Trophoblast cell (in vitro differentiated cells and primary cell): ENCODE results near the gene CARD18.

Source experiments
- DNase-seq, 2 donors: peaks; one replicate each; pipeline ENCODE4 v3.0.0-alpha.2; 2016
- H2AFZ ChIP-seq: 2 replicates; pipeline ENCODE4 v1.6.1; 2013; ENCODE audit warnings: low read length, moderate library complexity, mild to moderate bottlenecking; ENCODE audit not compliant: insufficient read depth, poor library complexity
- H2AK5ac ChIP-seq: 2 replicates; pipeline ENCODE4 v1.6.1; 2013; ENCODE audit warnings: mild to moderate bottlenecking, low read length
- H2BK120ac ChIP-seq: 2 replicates; pipeline ENCODE4 v1.6.1; 2013; ENCODE audit warnings: low read length, mild to moderate bottlenecking, moderate library complexity; ENCODE audit not compliant: insufficient read depth, poor library complexity
- H2BK12ac ChIP-seq: 2 replicates; pipeline ENCODE4 v1.6.1; 2013; ENCODE audit warnings: mild to moderate bottlenecking, low read length, moderate library complexity
- H2BK5ac ChIP-seq: 2 replicates; pipeline ENCODE4 v1.6.1; 2013; ENCODE audit warnings: low read length, low read depth, moderate library complexity, mild to moderate bottlenecking; ENCODE audit not compliant: poor library complexity
- H3K14ac ChIP-seq: 2 replicates; pipeline ENCODE4 v1.6.1; 2013; ENCODE audit warnings: mild to moderate bottlenecking, low read length
- H3K18ac ChIP-seq: 2 replicates; pipeline ENCODE4 v1.6.1; 2013; ENCODE audit warnings: mild to moderate bottlenecking, low read length
- H3K23ac ChIP-seq: 2 replicates; pipeline ENCODE4 v1.6.1; 2013; ENCODE audit warnings: low read length
- H3K27ac ChIP-seq: 2 replicates; pipeline ENCODE4 v1.5.1; 2013; ENCODE audit warnings: low read depth, mild to moderate bottlenecking, inconsistent platforms, low read length, moderate library complexity
- H3K27me3 ChIP-seq: 2 replicates; pipeline ENCODE4 v1.6.1; 2013; ENCODE audit warnings: inconsistent platforms, mild to moderate bottlenecking, low read length, moderate library complexity; ENCODE audit not compliant: insufficient read depth
- H3K36me3 ChIP-seq, 2 experiments: 1 replicate in 1 of 2; 2 replicates in 1 of 2; pipeline ENCODE4 v1.6.1; 2013; ENCODE audit warnings: low read length in 2 of 2, mild to moderate bottlenecking in 2 of 2, moderate library complexity in 1 of 2; ENCODE audit not compliant: insufficient read depth in 2 of 2, control insufficient read depth in 1 of 2
- H3K4ac ChIP-seq: 2 replicates; pipeline ENCODE4 v1.6.1; 2013; ENCODE audit warnings: low read depth, mild to moderate bottlenecking, low read length, moderate library complexity
- H3K4me1 ChIP-seq, 2 experiments: 1 replicate in 1 of 2; 2 replicates in 1 of 2; pipeline ENCODE4 v1.6.1; 2013; ENCODE audit warnings: low read length in 2 of 2, mild to moderate bottlenecking in 2 of 2, moderate library complexity in 1 of 2; ENCODE audit not compliant: insufficient read depth in 2 of 2, control insufficient read depth in 1 of 2
- H3K4me2 ChIP-seq: 2 replicates; pipeline ENCODE4 v1.6.1; 2013; ENCODE audit warnings: inconsistent platforms, mild to moderate bottlenecking, low read length, moderate library complexity
- H3K4me3 ChIP-seq: 2 replicates; pipeline ENCODE4 v1.5.1; 2013; ENCODE audit warnings: mild to moderate bottlenecking, low read depth, low read length, inconsistent platforms
- H3K79me1 ChIP-seq: one replicate; pipeline ENCODE4 v1.6.1; 2013; ENCODE audit warnings: low read length
- H3K79me2 ChIP-seq: 2 replicates; pipeline ENCODE4 v1.6.1; 2013; ENCODE audit warnings: low read length, mild to moderate bottlenecking; ENCODE audit not compliant: control insufficient read depth, insufficient read depth, poor library complexity
- H3K9ac ChIP-seq: 2 replicates; pipeline ENCODE4 v1.6.1; 2013; ENCODE audit warnings: mild to moderate bottlenecking, low read length
- H3K9me3 ChIP-seq: 2 replicates; pipeline ENCODE4 v1.6.1; 2013; ENCODE audit warnings: low read depth, mild to moderate bottlenecking, control low read depth, inconsistent platforms, low read length; ENCODE audit not compliant: insufficient read depth
- H4K12ac ChIP-seq: 2 replicates; pipeline ENCODE4 v1.6.1; 2013; ENCODE audit warnings: low read depth, mild to moderate bottlenecking, low read length, moderate library complexity
- H4K8ac ChIP-seq: 2 replicates; pipeline ENCODE4 v1.6.1; 2013; ENCODE audit warnings: low read depth, mild to moderate bottlenecking, low read length, moderate library complexity
- H4K91ac ChIP-seq: one replicate; pipeline ENCODE4 v1.6.1; 2013; ENCODE audit warnings: low read depth, mild to moderate bottlenecking, low read length, moderate library complexity
- WGBS: extraction: QIAGEN DNeasy Blood & Tissue Kit; methylation state at CpG from one replicate; pipeline ENCODE4 v1.1.7; 2013; ENCODE audit warnings: missing lambda C conversion rate; ENCODE audit not compliant: insufficient read length, insufficient coverage; ENCODE audit errors: extremely low coverage; 5-methylcytosine and 5-hydroxymethylcytosine counted together

The CARD18 gene

GRCh38 chr11:105181100-105181499, 41.5 kb upstream of the CARD18 start:
- no peak overlapping the region for H3K18ac ChIP-seq
- no peak overlapping the region for H4K91ac ChIP-seq
- no CpG with 5 or more reads among the region's 2 CpGs for WGBS
- no peaks in the 10 kb centered on the region for H3K36me3 ChIP-seq
- no peaks in the 10 kb centered on the region for H3K4me1 ChIP-seq
- H2AK5ac ChIP-seq, result no peak overlapping the region
- H3K4me3 ChIP-seq, result no peak overlapping the region
- no peak overlapping the region for H2BK120ac ChIP-seq
- H3K27ac ChIP-seq, result no peak overlapping the region
- DNase-seq, result peak; percentile 29 to 57
- no peaks in the 10 kb centered on the region for H3K79me1 ChIP-seq
- H3K9ac ChIP-seq, result no peak overlapping the region
- no peaks in the 10 kb centered on the region for H3K9me3 ChIP-seq
- no peaks in the 10 kb centered on the region for H3K79me2 ChIP-seq
- no peak overlapping the region for H4K8ac ChIP-seq
- no peak overlapping the region for H3K4me2 ChIP-seq
- no peak overlapping the region for H3K23ac ChIP-seq
- H2AFZ ChIP-seq, result no peak overlapping the region
- no peak overlapping the region for H3K4ac ChIP-seq
- no peaks in the 10 kb centered on the region for H3K27me3 ChIP-seq
- no peak overlapping the region for H4K12ac ChIP-seq
- H2BK5ac ChIP-seq, result no peak overlapping the region
- no peak overlapping the region for H2BK12ac ChIP-seq
- H3K14ac ChIP-seq, result no peak overlapping the region

DNA sequence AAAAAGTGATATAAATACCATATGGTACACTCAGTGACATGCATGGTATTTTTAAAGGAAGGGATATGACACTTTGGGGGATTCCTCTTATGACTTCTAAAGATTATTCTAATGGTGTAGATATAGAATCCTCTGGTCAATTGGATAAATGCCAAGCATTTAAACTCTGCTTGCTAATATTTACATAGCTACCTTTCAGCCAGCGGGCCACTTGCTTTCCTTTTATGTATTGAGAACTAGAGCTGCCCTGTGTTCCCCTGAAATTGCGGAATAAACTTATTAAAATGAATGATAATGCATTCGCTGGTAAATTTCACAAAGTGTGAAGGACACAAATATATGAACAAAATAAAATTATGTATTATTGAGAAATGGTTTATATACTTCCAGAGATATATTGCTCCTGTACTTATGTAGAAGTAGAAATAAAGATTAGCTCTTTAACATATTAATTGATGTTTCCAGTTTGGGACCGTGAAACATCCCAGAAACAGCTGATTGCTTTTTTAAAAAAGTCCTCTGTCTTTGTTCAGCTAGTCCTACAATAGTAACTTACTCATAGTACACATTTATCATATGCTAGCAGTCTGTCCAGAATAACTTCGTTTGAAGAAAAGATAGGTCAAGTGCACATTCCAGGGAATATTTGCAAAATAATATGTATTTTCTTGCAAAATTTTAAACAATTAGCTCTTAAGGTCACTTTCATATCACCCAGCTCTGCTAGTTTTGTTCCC, 40.1 kb upstream of the CARD18 start:
- no peaks in the 10 kb centered on the region for H3K36me3 ChIP-seq
- H3K14ac ChIP-seq, result no peak overlapping the region
- H3K4me3 ChIP-seq, result no peak overlapping the region
- H3K4me1 ChIP-seq, result no peaks in the 10 kb centered on the region
- no peak for DNase-seq
- H3K9ac ChIP-seq, result no peak overlapping the region
- H3K9me3 ChIP-seq, result no peaks in the 10 kb centered on the region
- H3K4ac ChIP-seq, result no peak overlapping the region
- no peak overlapping the region for H3K27ac ChIP-seq
- H4K91ac ChIP-seq, result no peak overlapping the region
- H4K8ac ChIP-seq, result no peak overlapping the region
- H3K79me1 ChIP-seq, result no peaks in the 10 kb centered on the region
- H3K79me2 ChIP-seq, result no peaks in the 10 kb centered on the region
- H3K27me3 ChIP-seq, result no peaks in the 10 kb centered on the region
- no peak overlapping the region for H4K12ac ChIP-seq
- H2BK12ac ChIP-seq, result no peak overlapping the region
- no peak overlapping the region for H2BK120ac ChIP-seq
- H2BK5ac ChIP-seq, result no peak overlapping the region
- WGBS, result no CpG with 5 or more reads among the region's 5 CpGs
- H3K18ac ChIP-seq, result no peak overlapping the region
- no peak overlapping the region for H2AFZ ChIP-seq
- H3K4me2 ChIP-seq, result no peak overlapping the region
- no peak overlapping the region for H3K23ac ChIP-seq
- no peak overlapping the region for H2AK5ac ChIP-seq

GRCh38 chr11:105177658-105178057, 38.1 kb upstream of the CARD18 start:
- H3K4me2 ChIP-seq, result no peak overlapping the region
- H3K27me3 ChIP-seq, result no peaks in the 10 kb centered on the region
- no peak overlapping the region for H3K4ac ChIP-seq
- H3K36me3 ChIP-seq, result no peaks in the 10 kb centered on the region
- H3K4me3 ChIP-seq, result no peak overlapping the region
- no peak overlapping the region for H2AFZ ChIP-seq
- H3K14ac ChIP-seq, result no peak overlapping the region
- H4K91ac ChIP-seq, result no peak overlapping the region
- H3K23ac ChIP-seq, result no peak overlapping the region
- no peak overlapping the region for H2BK5ac ChIP-seq
- no peaks in the 10 kb centered on the region for H3K4me1 ChIP-seq
- H3K79me2 ChIP-seq, result no peaks in the 10 kb centered on the region
- no peak overlapping the region for H2AK5ac ChIP-seq
- no peak overlapping the region for H2BK12ac ChIP-seq
- no peak overlapping the region for H3K9ac ChIP-seq
- no peak overlapping the region for H3K18ac ChIP-seq
- H2BK120ac ChIP-seq, result no peak overlapping the region
- H4K8ac ChIP-seq, result no peak overlapping the region
- peak; percentile 25 to 58 for DNase-seq
- no peaks in the 10 kb centered on the region for H3K9me3 ChIP-seq
- no peak overlapping the region for H3K27ac ChIP-seq
- H3K79me1 ChIP-seq, result no peaks in the 10 kb centered on the region
- no peak overlapping the region for H4K12ac ChIP-seq

GRCh38 chr11:105168457-105168856, 28.9 kb upstream of the CARD18 start:
- H4K8ac ChIP-seq, result no peak overlapping the region
- no peaks in the 10 kb centered on the region for H3K79me1 ChIP-seq
- no peak overlapping the region for H2BK120ac ChIP-seq
- no peak overlapping the region for H4K91ac ChIP-seq
- no peak overlapping the region for H2BK5ac ChIP-seq
- no peak overlapping the region for H3K27ac ChIP-seq
- H2BK12ac ChIP-seq, result no peak overlapping the region
- H3K79me2 ChIP-seq, result no peaks in the 10 kb centered on the region
- no peak overlapping the region for H3K14ac ChIP-seq
- H2AK5ac ChIP-seq, result no peak overlapping the region
- H3K27me3 ChIP-seq, result no peaks in the 10 kb centered on the region
- H3K9ac ChIP-seq, result no peak overlapping the region
- H3K4ac ChIP-seq, result no peak overlapping the region
- H3K4me1 ChIP-seq, result no peaks in the 10 kb centered on the region
- no peak overlapping the region for H4K12ac ChIP-seq
- H3K4me3 ChIP-seq, result no peak overlapping the region
- H3K23ac ChIP-seq, result no peak overlapping the region
- no peak overlapping the region for H3K4me2 ChIP-seq
- no peak for DNase-seq
- no peak overlapping the region for H2AFZ ChIP-seq
- no peak overlapping the region for H3K18ac ChIP-seq
- no peaks in the 10 kb centered on the region for H3K9me3 ChIP-seq
- no peaks in the 10 kb centered on the region for H3K36me3 ChIP-seq
